ENCODE measurements around the gene SCOC.

Gene SCOC

GRCh38 chr4:140363051-140363450 lies 10.4 kb upstream of the SCOC start:
- no peak overlapping the region for H3K4me3 ChIP-seq (ENCODE audit: insufficient read length, low read depth)
- H3K4me1 ChIP-seq (ENCODE audit: insufficient read depth, insufficient read length) = no peaks in the 10 kb centered on the region
- no peak overlapping the region for H3K9ac ChIP-seq (ENCODE audit: insufficient read length, low read depth)
- H3K9me3 ChIP-seq (ENCODE audit: insufficient read depth, low read length) = no peaks in the 10 kb centered on the region
- DNase-seq (ENCODE audit: low read depth, low spot score) = no peak
- H3K27me3 ChIP-seq (ENCODE audit: insufficient read depth, insufficient read length) = no peaks in the 10 kb centered on the region
- TF ChIP-seq YY1 (IDR thresholded peaks at IDR 0.05; ENCODE audit: insufficient read depth, insufficient read length) (no peak), SUZ12 (IDR thresholded peaks at IDR 0.05; ENCODE audit: extremely low read depth, insufficient read depth, insufficient read length) (no peak), ZNF274 (IDR thresholded peaks at IDR 0.05; ENCODE audit: low read depth, low read length) (no peak)
- H3K36me3 ChIP-seq (ENCODE audit: insufficient read depth, insufficient read length, low read length) = no peaks in the 10 kb centered on the region

GRCh38 chr4:140363558-140363957 lies 9.9 kb upstream of the SCOC start:
- DNase-seq (ENCODE audit: low read depth, low spot score) = no peak
- Histone ChIP-seq H3K9ac (ENCODE audit: insufficient read length, low read depth) (no peak overlapping the region), H3K27me3 (ENCODE audit: insufficient read depth, insufficient read length) (no peaks in the 10 kb centered on the region), H3K4me3 (ENCODE audit: insufficient read length, low read depth) (no peak overlapping the region), H3K4me1 (ENCODE audit: insufficient read depth, insufficient read length) (no peaks in the 10 kb centered on the region), H3K36me3 (ENCODE audit: insufficient read depth, insufficient read length, low read length) (no peaks in the 10 kb centered on the region), H3K9me3 (ENCODE audit: insufficient read depth, low read length) (no peaks in the 10 kb centered on the region)
- TF ChIP-seq ZNF274 (IDR thresholded peaks at IDR 0.05; ENCODE audit: low read depth, low read length) (no peak), SUZ12 (IDR thresholded peaks at IDR 0.05; ENCODE audit: extremely low read depth, insufficient read depth, insufficient read length) (no peak), YY1 (IDR thresholded peaks at IDR 0.05; ENCODE audit: insufficient read depth, insufficient read length) (no peak)

GRCh38 chr4:140367738-140368137 lies 5.7 kb upstream of the SCOC start:
- Histone ChIP-seq H3K4me1 (ENCODE audit: insufficient read depth, insufficient read length) (no peaks in the 10 kb centered on the region), H3K9ac (ENCODE audit: insufficient read length, low read depth) (no peak overlapping the region), H3K4me3 (ENCODE audit: insufficient read length, low read depth) (no peak overlapping the region), H3K36me3 (ENCODE audit: insufficient read depth, insufficient read length, low read length) (no peaks in the 10 kb centered on the region), H3K27me3 (ENCODE audit: insufficient read depth, insufficient read length) (no peaks in the 10 kb centered on the region), H3K9me3 (ENCODE audit: insufficient read depth, low read length) (no peaks in the 10 kb centered on the region)
- TF ChIP-seq SUZ12 (IDR thresholded peaks at IDR 0.05; ENCODE audit: extremely low read depth, insufficient read depth, insufficient read length) = no peak
- no peak for TF ChIP-seq YY1 (IDR thresholded peaks at IDR 0.05; ENCODE audit: insufficient read depth, insufficient read length)
- TF ChIP-seq ZNF274 (IDR thresholded peaks at IDR 0.05; ENCODE audit: low read depth, low read length) = no peak
- DNase-seq (ENCODE audit: low read depth, low spot score) = no peak

- no peaks in the 10 kb centered on the region for H3K9me3 ChIP-seq (ENCODE audit: insufficient read depth, low read length)
- H3K9ac ChIP-seq (ENCODE audit: insufficient read length, low read depth) = no peak overlapping the region
- TF ChIP-seq ZNF274 (IDR thresholded peaks at IDR 0.05; ENCODE audit: low read depth, low read length) (no peak), SUZ12 (IDR thresholded peaks at IDR 0.05; ENCODE audit: extremely low read depth, insufficient read depth, insufficient read length) (no peak), YY1 (IDR thresholded peaks at IDR 0.05; ENCODE audit: insufficient read depth, insufficient read length) (no peak)
- H3K27me3 ChIP-seq (ENCODE audit: insufficient read depth, insufficient read length) = no peaks in the 10 kb centered on the region
- no peaks in the 10 kb centered on the region for H3K36me3 ChIP-seq (ENCODE audit: insufficient read depth, insufficient read length, low read length)
- DNase-seq (ENCODE audit: low read depth, low spot score) = no peak
- H3K4me3 ChIP-seq (ENCODE audit: insufficient read length, low read depth) = no peak overlapping the region
- H3K4me1 ChIP-seq (ENCODE audit: insufficient read depth, insufficient read length) = no peaks in the 10 kb centered on the region
Observed at GRCh38 chr4:140368686-140369085, 4.8 kb upstream of the SCOC start.

- Histone ChIP-seq H3K9me3 (ENCODE audit: insufficient read depth, low read length) (no peaks in the 10 kb centered on the region), H3K27me3 (ENCODE audit: insufficient read depth, insufficient read length) (no peaks in the 10 kb centered on the region), H3K4me3 (ENCODE audit: insufficient read length, low read depth) (peak overlapping the region; percentile 82), H3K9ac (ENCODE audit: insufficient read length, low read depth) (peak overlapping the region; percentile 52), H3K36me3 (ENCODE audit: insufficient read depth, insufficient read length, low read length) (no peaks in the 10 kb centered on the region), H3K4me1 (ENCODE audit: insufficient read depth, insufficient read length) (no peaks in the 10 kb centered on the region)
- TF ChIP-seq SUZ12 (IDR thresholded peaks at IDR 0.05; ENCODE audit: extremely low read depth, insufficient read depth, insufficient read length) (no peak), YY1 (IDR thresholded peaks at IDR 0.05; ENCODE audit: insufficient read depth, insufficient read length) (no peak), ZNF274 (IDR thresholded peaks at IDR 0.05; ENCODE audit: low read depth, low read length) (no peak)
- DNase-seq (ENCODE audit: low read depth, low spot score) = no peak
Observed at GRCh38 chr4:140372751-140373327, 607 bp upstream of the SCOC start.

- Histone ChIP-seq H3K4me1 (ENCODE audit: insufficient read depth, insufficient read length) (no peaks in the 10 kb centered on the region), H3K9ac (ENCODE audit: insufficient read length, low read depth) (peak overlapping the region; percentile 85), H3K4me3 (ENCODE audit: insufficient read length, low read depth) (peak overlapping the region; percentile 82), H3K9me3 (ENCODE audit: insufficient read depth, low read length) (no peaks in the 10 kb centered on the region), H3K36me3 (ENCODE audit: insufficient read depth, insufficient read length, low read length) (peaks cover 1% of the 10 kb centered on the region), H3K27me3 (ENCODE audit: insufficient read depth, insufficient read length) (no peaks in the 10 kb centered on the region)
- no peak for DNase-seq (ENCODE audit: low read depth, low spot score)
- TF ChIP-seq SUZ12 (IDR thresholded peaks at IDR 0.05; ENCODE audit: extremely low read depth, insufficient read depth, insufficient read length) (no peak), ZNF274 (IDR thresholded peaks at IDR 0.05; ENCODE audit: low read depth, low read length) (no peak)
Observed at GRCh38 chr4:140374130-140374477, 658 bp downstream of the SCOC start.

- DNase-seq (ENCODE audit: low read depth, low spot score) = no peak
- no peak overlapping the region for H3K9ac ChIP-seq (ENCODE audit: insufficient read length, low read depth)
- no peak overlapping the region for H3K4me3 ChIP-seq (ENCODE audit: insufficient read length, low read depth)
- no peaks in the 10 kb centered on the region for H3K27me3 ChIP-seq (ENCODE audit: insufficient read depth, insufficient read length)
- H3K9me3 ChIP-seq (ENCODE audit: insufficient read depth, low read length) = no peaks in the 10 kb centered on the region
- peaks cover 7% of the 10 kb centered on the region for H3K36me3 ChIP-seq (ENCODE audit: insufficient read depth, insufficient read length, low read length)
- H3K4me1 ChIP-seq (ENCODE audit: insufficient read depth, insufficient read length) = no peaks in the 10 kb centered on the region
- TF ChIP-seq SUZ12 (IDR thresholded peaks at IDR 0.05; ENCODE audit: extremely low read depth, insufficient read depth, insufficient read length) (no peak), YY1 (IDR thresholded peaks at IDR 0.05; ENCODE audit: insufficient read depth, insufficient read length) (no peak), ZNF274 (IDR thresholded peaks at IDR 0.05; ENCODE audit: low read depth, low read length) (no peak)
Observed at GRCh38 chr4:140382732-140383131, 9.3 kb downstream of the SCOC start.
